ENCODE data around the gene ZNF516. TPM values are rescaled to one million over a fixed set of nuclear protein-coding genes. Genes with fewer than 3 reads are reported as not detected.

Gene ZNF516
- total RNA-seq, 4 donors from 2014 or later = 34.4 to 57.3 (median 39.5) TPM

DNA sequence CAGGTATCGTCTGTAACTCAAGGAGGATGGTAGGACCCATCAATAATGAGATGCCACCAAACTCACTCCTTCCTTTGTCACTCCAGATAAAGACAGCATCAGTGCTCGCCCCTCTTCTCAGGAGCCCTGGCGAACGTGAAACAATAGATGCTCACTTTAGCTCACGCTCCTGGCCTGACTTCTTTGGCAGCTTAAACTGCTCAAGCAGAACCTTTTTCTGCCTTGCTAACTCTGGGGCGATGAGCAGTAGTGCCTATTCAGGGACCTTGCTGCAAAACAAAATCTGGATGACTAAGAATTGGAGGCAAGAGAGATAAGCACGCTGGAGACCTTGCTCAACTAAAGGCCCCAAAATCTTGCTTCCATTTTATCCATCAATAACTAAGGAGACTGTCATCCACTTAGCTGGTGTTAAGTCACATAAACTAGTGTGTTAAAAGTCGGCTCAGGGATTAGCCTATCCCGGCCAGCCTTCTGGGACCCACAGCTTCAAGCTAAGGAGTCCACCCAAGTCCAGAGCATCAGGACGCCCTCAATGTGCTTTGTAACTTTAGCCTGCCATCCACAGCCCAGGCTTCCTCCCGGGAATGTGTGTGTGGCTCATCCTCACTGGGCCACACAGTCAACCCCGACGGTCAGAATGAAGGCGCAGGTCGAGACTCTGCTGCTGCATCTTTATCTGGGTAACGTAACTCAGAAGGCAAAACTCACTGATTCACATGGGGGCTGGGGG, 38.9 kb downstream of the ZNF516 start:
- TF ChIP-seq POLR2A (IDR thresholded peaks at IDR 0.05) (no peak), CTCF (IDR thresholded peaks at IDR 0.05) (no peak)
- 92 to 94% methylated on average over 16 of the region's 16 CpGs for WGBS, 2 donors
- intact Hi-C loops (cut with DNase I; ENCODE audit: low total_unique reads) = no loop called here
- H3K4me3 ChIP-seq (ENCODE audit: low read depth, poor library complexity, severe bottlenecking) = no peak overlapping the region
- DNase-seq (ENCODE audit: low spot score in 2 of 2) = peak in 1 of 2 donors; percentile 62

GRCh38 chr18:76455003-76455676, 39.9 kb downstream of the ZNF516 start:
- intact Hi-C loops (cut with DNase I; ENCODE audit: low total_unique reads) = no loop called here
- TF ChIP-seq POLR2A (IDR thresholded peaks at IDR 0.05) (no peak), CTCF (IDR thresholded peaks at IDR 0.05) (no peak)
- WGBS, 2 donors = 82 to 89% methylated on average over 8 of the region's 8 CpGs
- no peak for DNase-seq (ENCODE audit: low spot score in 2 of 2)
- H3K4me3 ChIP-seq (ENCODE audit: low read depth, poor library complexity, severe bottlenecking) = no peak overlapping the region

DNA sequence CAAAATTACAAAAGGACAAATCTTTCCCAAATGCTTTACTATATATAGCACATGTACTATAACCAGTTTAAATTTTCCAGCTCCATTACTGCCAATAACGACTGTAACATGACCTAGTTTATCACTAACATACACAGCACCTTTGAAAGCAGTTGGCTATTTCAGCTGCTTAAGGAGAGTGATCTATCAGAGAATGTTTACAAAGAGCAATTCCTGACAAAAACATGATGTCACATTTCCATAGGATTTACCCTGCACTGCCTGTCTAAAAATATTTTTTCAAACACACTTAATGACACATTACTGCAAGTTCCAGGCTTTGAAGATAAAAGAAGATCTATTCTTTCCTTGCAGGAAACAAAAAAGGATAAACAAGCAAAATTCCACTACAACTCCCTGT, 40.6 kb downstream of the ZNF516 start:
- no peak for DNase-seq (ENCODE audit: low spot score in 2 of 2)
- WGBS, 2 donors = 26 to 46% methylated on average over 1 of the region's 1 CpG
- no peak overlapping the region for H3K4me3 ChIP-seq (ENCODE audit: low read depth, poor library complexity, severe bottlenecking)
- TF ChIP-seq POLR2A (IDR thresholded peaks at IDR 0.05) (no peak), CTCF (IDR thresholded peaks at IDR 0.05) (no peak)
- intact Hi-C loops (cut with DNase I; ENCODE audit: low total_unique reads) = no loop called here

DNA sequence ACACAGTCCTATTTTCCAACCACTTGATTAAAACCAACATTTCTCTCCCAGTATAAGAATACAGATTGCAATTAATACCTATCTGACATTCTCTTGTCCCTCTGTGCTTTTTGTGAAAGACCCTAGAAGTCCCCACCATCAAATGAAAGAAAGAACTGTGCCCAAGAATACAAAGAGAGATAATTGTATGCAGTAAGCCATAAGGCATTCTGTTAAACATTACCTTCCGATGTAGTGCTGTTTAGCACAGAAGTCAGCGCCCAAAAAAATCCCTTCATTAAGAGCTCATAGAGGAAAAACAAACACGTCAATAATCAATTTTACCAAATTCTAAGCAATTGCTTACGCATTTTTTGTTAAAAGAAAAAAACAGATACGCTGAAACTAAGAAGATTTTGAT, 41.1 kb downstream of the ZNF516 start:
- DNase-seq (ENCODE audit: low spot score in 2 of 2) = no peak
- intact Hi-C loops (cut with DNase I; ENCODE audit: low total_unique reads) = no loop called here
- H3K4me3 ChIP-seq (ENCODE audit: low read depth, poor library complexity, severe bottlenecking) = no peak overlapping the region
- TF ChIP-seq CTCF (IDR thresholded peaks at IDR 0.05) = no peak
- no peak for TF ChIP-seq POLR2A (IDR thresholded peaks at IDR 0.05)
- WGBS, 2 donors = 91 to 98% methylated on average over 5 of the region's 5 CpGs

GRCh38 chr18:76453057-76453561, 41.9 kb downstream of the ZNF516 start:
- no peak overlapping the region for H3K4me3 ChIP-seq (ENCODE audit: low read depth, poor library complexity, severe bottlenecking)
- WGBS, 2 donors = 87 to 88% methylated on average over 7 of the region's 7 CpGs
- intact Hi-C loops (cut with DNase I; ENCODE audit: low total_unique reads) = no loop called here
- DNase-seq (ENCODE audit: low spot score in 2 of 2) = no peak
- TF ChIP-seq POLR2A (IDR thresholded peaks at IDR 0.05) = no peak
- TF ChIP-seq CTCF (IDR thresholded peaks at IDR 0.05) = no peak
